GM21737 (cell line): ENCODE measurements around the gene NDC1.
"Not testable (repeated sequence)": the region's sequence is repeated elsewhere in the genome, so short reads cannot be mapped to it uniquely, and the experiment has no call there.

Experiments
- ATAC-seq: cut with Tn5 transposase; IDR thresholded peaks from one replicate; pipeline ENCODE4 v1.9.1; 2021; ENCODE audit warnings: mild to moderate bottlenecking, moderate library complexity; ENCODE audit not compliant: unreplicated experiment

Gene NDC1, protein sequence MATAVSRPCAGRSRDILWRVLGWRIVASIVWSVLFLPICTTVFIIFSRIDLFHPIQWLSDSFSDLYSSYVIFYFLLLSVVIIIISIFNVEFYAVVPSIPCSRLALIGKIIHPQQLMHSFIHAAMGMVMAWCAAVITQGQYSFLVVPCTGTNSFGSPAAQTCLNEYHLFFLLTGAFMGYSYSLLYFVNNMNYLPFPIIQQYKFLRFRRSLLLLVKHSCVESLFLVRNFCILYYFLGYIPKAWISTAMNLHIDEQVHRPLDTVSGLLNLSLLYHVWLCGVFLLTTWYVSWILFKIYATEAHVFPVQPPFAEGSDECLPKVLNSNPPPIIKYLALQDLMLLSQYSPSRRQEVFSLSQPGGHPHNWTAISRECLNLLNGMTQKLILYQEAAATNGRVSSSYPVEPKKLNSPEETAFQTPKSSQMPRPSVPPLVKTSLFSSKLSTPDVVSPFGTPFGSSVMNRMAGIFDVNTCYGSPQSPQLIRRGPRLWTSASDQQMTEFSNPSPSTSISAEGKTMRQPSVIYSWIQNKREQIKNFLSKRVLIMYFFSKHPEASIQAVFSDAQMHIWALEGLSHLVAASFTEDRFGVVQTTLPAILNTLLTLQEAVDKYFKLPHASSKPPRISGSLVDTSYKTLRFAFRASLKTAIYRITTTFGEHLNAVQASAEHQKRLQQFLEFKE

DNA sequence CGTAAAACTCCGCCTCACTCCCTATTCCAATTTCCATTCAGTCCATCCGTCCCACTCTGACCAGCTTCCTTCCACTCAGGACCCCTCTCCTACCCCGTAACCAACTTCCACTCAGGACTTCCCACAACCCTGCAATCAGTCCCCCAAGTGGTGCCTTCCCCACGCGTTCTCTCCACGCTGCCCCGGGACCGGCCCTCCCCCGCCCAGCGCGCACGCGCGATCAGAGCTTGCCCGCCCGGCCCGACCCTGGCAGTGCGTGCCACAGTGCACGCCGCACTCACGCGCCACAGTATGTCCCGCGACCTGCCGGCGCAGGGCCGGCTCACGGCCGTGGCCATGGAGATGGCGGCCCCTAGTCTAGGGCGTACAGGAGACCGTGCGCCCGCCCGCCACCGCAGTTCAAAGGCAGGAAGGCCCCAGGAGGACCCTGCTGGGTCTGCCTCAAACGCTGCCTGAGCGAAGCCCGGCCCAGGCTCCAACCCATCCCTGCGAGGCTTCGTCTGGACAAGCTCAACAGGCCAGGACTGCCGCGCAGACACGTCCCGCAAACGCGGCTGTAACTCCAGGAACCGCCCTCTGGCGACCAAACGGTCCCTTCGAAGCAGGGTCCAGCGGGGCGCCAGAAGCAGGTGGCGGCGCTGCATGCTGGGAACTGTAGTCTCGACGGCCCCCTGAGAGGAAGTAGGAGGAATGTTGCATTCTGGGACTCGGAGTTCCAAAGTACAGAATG, at the start of gene NDC1:
Gene NDC1 (minus strand): TSS at position 373 of the 730 bp plus-strand sequence. CDS start 35 bp downstream, at position 338.
- ATAC-seq: peak; percentile 85

DNA sequence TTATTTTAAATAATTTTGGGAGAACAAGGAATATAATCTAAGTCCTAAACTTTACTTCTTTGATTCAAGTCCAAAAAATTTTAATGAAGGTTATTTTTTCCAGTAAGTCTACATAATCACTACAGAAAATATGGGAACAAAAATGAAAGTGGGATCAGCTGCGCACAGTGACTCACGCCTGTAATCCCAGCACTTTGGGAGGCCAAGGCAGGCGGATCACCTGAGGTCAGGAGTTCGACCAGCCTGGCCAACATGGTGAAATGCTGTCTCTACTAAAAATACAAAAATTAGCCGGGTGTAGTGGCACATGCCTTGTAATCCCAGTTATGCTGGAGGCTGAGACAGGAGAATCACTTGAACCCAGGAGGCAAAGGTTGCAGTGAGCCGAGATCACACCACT, 45.5 kb upstream of the NDC1 start:
- ATAC-seq: not testable (repeated sequence)

DNA sequence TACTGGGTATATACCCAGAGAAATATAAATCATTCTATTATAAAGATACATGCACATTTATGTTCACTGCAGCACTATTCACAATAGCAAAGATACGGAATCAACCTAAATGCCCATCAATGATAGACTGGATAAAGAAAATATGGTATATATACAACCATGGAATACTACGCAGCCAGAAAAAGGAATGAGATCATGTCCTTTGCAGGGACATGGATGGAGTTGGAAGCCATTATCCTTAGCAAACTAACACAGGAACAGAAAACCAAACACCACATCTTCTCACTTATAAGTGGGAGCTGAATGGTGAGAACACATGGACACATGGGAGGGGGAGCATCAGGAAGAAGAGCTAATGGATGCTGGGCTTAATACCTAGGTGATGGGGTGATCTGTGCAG, 43.8 kb upstream of the NDC1 start:
- not testable (repeated sequence) for ATAC-seq

DNA sequence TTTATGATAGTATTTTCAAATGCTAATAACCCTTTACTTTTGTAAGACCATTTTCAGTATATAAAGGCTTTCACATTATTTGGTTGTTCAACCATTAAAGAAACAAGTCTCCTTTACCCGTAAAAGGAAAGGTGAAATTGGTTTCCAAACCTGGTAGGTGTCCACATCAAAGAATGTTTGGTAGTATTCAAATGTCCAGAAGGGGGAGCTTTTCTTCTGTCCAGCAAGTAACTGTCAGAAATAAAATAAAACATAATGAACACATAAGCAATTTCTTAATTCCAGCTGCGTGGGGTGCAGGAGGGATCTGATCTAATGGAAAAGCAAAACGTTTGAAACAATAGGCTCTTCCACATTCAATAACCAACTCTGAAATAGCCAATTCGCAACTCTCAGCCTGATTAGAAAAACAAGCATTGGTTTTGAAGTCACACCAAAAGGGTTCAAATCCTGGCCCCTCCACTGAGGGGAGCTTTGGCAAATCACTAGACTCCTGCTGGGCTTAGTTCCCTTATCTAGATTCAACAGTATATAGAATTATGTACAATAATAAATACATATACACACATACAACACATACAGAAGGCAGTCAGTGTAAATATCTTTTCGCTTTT, 40.5 kb upstream of the NDC1 start:
- ATAC-seq: no peak

DNA sequence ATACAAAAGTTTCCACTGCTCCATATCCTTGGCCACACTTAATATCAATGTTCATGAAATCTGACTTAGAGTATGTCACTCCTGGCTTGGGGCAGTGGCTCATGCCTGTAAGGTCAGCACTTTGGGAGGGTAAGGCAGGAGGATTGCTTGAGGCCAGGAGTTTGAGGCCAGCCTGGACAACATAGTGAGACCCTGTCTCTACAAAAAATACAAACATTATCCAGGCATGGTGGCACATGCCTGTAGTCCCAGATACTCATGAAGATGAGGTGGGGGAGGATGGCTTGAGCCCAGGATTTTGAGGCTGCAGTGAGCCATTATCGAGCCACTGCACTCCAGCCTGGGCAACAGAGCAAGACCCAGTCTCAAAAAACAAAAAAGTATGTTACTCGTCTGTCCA, 37.1 kb upstream of the NDC1 start:
- ATAC-seq: not testable (repeated sequence)

DNA sequence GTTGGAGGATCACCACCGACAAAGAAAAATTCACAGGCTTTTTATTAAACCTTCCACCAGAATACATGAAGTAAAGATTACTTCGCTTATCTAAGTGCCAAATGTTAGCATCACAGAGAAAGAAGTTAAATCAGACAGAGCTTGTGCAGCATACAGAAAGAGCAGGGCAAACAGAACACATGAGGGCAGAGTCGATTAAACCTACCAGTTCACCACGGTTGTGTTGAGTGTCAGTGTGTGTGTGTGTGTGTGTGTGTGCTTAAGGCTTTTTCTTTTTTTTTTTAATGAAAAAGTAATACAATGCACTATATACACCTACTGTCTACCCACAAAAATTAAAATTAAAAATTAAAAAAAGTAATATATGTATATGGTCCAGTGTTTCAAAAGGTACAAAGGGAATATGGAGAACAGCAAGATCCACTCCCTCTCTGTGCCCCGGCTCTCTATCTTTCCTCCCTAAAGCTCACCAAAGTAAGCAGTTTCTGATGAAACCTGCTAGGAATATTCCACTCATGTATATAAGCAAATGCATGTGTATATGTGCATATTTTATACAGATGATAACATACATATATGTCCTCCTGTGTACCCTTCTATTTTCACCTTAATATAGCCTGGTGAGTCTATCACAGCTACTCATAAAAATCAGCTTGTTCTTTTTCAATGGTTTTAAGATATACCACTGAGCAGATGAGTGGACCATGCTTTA, 33.8 kb upstream of the NDC1 start:
- no peak for ATAC-seq

DNA sequence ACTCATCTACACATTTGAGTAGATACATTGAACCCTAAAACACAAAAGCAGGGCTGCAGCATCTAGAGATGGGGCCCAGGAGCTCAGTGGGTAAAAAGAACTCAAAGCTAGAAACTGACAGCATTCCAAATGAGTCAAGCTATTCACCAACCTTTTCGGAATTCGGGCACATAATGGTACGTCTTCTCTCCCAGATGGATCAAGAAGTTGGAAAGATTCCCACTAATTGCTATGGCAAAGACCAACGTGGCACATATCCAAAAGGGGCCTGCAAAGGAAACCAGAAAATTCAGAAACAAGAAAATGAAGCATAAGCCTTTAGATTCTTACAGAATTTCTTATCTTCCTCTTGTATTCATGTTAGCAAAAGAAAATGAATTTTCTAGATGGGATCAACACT, 33.1 kb upstream of the NDC1 start:
- no peak for ATAC-seq

DNA sequence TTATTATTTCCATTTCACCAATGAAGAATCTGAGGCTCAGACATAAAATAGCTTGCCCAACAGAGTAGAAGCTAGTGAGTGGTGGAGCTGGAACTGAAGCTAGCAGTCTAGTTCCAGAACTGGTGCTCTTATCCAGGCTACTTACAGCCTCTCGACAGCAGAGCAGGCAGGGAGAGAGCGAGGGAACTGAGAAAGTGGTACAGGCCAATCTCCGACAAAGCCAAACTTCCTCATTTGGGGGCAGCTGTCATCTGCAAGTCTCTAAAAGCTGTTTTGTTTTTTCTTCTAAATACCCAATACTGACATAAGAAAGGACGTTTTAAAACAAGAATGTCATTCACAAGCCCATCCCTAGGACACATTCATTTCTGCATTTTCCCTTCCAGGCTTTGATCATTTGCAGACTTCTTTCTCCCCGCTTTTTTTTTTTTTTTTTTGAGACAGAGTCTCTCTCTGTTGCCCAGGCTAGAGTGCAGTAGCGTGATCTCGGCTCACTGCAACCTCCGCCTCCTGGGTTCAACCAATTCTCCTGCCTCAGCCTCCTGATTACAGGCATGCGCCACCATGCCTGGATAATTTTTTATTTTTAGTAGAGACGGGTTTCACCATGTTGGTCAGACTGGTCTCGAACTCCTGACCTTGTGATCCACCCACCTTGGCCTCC, 31.5 kb upstream of the NDC1 start:
- no peak for ATAC-seq

DNA sequence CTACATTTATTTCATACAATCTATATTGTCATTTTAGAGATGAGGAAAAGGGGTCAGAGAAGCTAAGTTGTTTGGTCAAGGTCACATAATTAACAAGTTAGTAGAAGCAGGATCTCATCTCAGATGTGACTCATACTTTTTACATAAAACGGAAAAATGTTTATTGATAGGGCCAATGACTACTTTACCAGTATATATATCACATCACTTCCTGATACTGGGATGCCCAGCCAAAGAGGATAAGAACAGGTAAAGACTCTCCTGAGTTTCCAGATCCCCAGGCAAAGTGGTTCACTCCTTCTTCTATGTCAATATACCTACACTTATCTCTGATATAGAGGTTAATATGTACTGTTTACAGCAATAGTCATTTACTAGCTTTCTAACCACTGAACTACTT, 30.5 kb upstream of the NDC1 start:
- no peak for ATAC-seq

DNA sequence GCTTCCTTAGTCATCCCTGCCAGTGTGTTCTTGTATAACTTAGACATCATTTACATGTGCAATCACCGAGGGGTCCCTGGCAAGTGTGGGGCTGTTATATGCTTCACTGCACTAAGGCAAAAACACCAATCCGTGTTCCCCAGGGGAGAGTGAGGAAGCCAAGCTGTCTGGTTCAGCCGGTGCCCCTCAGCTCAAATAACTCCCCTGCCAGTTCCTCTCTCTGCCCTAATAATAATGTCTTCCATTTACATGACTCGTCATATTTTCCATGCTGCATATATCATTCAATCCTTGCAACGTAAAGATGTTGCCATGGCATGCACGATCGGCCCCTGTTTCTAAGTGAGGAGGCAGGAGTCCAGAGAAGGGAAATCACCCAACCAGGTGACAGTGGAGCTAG, 24.4 kb upstream of the NDC1 start:
- no peak for ATAC-seq

DNA sequence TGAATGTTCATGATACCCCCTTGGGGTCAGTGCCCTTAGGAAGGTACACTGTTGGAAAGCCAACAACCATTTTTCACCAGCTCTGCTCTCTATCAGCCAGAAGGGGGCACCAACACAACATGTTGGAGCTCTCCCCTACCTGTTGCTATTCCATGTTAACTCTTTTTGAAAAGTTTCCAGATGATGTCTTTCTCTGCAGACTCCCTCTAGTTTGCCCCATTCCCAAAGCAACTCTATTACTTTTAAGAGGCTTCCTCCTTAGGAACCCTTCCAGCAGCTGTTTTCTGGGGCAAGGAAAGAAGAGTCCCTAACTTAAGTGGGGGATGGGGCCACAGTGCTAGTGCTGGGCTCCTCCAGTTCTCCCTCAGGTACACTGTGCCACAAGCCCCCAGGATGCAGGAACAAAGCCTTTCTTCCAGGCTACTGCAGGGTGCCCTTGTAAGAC, 22.9 kb upstream of the NDC1 start:
- no peak for ATAC-seq

DNA sequence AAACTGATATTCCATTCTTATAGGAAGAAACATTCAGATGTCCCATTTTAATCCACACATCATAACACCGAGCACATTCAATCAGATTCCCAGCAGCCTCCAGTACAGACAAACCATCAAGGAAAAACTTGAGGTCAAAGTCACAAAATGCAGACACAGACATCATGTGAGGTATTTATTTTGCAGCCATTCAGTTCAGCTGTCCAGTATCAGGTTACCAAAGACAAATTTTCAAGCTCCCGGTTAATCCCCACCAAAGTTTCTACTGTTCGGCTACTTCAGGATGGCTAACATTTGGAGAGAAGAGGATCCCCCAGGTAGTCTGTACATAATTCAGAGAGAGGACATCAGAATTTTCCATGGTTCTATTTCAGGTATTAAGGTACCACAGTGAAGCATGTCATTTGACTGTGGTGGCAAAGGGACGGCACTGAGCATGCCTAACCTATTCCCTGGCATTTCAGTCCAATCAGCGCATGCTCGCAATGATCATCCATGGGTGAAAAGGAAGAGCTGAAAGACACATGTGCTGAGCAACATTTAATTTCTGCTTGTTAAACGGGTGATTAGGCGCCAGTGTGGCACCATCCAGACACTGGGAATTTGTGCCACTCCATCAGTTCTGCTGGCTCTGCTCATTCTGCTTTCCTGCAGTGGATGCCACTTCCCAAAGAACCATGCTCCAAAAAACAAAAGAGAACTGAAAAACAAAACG, 13.6 kb upstream of the NDC1 start:
- no peak for ATAC-seq

DNA sequence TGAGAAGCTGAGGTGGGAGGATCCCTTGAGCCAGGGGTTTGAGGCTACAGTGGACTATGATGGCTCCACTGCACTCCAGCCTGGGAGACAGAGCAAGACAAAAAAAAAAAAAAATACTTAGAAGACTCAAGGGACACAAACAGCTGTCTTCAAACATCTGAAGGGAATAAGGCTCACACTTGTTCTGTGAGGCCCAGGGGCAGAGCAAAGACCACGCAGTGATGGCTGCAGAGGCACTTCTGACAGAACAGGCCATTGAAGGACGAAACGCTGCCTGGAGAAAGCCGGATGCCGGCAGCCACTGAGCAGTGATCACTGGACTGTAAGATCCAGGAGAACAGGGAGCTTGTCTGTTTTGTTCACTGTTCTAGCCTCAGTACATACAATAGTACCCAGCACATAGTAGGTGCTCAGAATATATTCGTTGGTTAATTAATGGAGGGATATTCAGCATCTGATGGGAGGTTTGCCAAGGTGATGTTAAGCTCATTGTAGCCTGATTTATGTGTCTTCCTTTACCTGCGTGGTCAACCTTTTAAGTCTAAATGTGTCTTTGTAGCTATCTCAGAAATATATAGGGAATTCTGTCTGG, 12.1 kb upstream of the NDC1 start:
- ATAC-seq: no peak

DNA sequence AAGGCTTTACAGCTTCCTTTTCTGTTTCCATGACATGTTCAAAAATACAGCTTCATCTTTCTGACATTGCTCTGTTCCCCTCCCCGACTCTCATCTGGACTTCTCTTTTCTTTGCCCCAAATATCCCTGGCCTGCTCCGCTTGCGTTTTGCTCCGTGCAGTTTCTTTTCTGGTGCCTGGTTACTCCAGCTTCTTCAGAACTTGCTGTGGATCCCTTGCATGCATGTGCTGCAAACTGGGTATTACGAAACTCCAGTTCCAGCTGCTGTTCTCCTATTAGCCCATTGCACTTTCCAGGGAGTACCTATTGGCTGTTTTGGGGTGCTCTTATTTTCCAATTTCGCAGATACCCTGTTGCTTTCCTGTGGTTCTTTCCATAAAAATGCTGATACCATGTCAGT, 9.9 kb upstream of the NDC1 start:
- ATAC-seq: no peak

DNA sequence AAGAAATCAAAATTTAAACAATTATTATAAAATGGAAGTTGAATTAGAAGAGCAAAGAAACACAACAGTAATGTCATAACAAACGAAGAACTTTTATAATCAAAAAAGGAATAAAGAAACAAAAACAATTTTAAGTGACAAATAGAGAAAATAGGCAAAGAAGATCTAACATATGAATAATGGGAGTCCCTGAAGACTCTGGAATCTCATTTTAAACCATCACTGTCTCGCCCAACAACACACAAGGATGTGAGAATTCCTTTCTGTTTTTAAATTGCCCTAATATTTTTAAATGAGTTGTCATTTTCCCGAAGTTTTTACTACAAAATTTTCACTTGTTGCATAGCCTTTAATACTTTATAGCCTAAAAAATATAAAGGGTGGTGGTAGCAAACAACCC, 4.3 kb upstream of the NDC1 start:
- ATAC-seq: no peak

DNA sequence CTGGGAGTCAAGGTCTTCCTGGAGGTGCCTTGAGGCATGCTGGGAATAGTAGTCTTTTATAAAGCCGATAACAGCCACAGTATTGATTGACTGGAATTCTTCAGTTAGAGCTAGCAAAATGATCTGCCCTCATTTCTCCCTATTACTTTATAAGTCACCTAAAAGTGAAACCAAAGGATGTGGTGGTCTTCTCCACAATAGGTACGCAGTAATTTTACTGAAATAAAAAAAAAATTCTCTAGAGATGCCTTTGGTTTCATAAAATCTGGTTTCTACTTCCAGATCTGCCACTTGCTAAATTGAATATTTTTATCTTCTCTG, 518 bp upstream of the NDC1 start:
- no peak for ATAC-seq

DNA sequence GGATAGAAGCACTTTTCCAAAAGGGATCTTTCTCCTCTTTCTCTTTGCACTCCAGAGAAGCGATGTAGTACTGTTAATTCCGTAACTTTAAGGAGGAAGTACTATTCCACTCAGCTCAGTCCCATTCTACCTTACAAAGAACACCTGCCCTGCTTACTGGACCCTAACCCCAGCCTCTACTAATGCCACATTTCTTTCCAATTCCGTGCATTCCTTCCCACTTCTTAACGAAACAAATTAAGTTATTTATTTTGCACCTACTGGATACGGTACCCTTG, 511 bp downstream of the NDC1 start:
- no peak for ATAC-seq

DNA sequence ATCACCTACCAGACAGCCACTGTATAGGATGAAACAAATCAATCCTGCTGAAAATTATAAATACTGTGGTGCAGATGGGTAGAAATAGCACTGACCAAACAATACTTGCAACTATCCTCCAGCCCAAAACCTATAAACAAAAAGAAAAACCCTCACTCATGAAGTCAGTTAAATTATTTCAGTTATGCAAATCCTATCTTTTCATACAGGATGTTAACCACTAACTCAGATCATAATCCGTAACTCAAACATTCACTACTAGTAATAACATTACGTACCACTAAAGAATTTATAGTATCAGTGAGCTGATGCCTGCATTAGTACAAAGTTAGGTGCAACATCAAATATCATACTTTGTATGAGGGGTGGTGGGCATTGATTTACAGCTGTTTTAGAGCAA, 2.6 kb downstream of the NDC1 start:
- no peak for ATAC-seq

DNA sequence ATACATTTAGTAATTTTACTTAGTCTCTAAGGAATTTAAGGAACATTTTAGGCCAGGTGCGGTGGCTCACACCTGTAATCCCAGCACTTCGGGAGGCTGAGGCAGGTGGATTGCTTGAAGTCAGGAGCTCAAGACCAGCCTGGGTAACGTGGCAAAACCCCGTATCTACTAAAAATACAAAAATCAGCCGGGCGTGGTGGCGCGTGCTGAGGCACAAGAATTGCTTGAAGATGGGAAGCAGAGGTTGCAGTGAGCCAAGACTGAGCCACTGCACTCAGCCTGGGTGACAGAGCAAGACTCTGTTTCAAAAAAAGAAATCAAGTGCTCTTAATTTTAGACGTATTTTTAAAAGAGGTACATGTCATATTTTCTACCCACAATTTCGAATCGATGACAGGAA, 3.3 kb downstream of the NDC1 start:
- ATAC-seq: no peak

DNA sequence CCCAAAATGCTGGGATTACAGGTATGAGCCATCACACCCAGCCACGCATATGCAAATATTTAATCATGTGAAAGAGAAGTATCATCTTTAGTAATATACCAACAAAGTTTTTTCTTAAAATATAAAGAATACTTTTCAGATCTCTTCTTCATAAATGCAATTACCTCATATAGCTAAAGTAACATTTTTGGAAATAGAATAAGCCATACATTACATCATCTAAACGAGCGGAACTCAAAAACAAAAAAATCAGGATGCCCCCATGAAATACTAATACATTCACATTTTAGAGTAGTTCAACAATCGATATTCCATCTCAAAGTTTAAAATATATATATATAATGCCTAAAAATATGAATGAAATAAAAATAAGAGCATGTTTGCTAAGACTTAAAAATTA, 4.7 kb downstream of the NDC1 start:
- no peak for ATAC-seq
